Liver (tissue), 3 donors: ENCODE measurements around the gene ZSCAN1.

ENCODE experiments used
- ATF3 ChIP-seq: IDR thresholded peaks from 2 replicates; pipeline ENCODE4 v1.6.1; 2016; ENCODE audit warnings: antibody characterized with exemption
- EGR1 ChIP-seq, 2 donors: IDR thresholded peaks; 2 replicates each; pipeline ENCODE4 v1.6.1; 2016 to 2018; ENCODE audit warnings: antibody characterized with exemption in 2 of 2, low read depth in 2 of 2
- GABPA ChIP-seq, 2 donors: IDR thresholded peaks in 1 of 2; conservative IDR thresholded peaks in 1 of 2; 2 replicates each; pipeline ENCODE4 v1.6.1; 2016; ENCODE audit warnings: antibody characterized with exemption in 2 of 2, mild to moderate bottlenecking in 1 of 2, moderate library complexity in 1 of 2
- HNF4G ChIP-seq: IDR thresholded peaks from 2 replicates; pipeline ENCODE4 v1.6.1; 2016; ENCODE audit warnings: antibody characterized with exemption
- JUND ChIP-seq, 2 donors: IDR thresholded peaks; 2 replicates each; pipeline ENCODE4 v1.6.1; 2016; ENCODE audit warnings: antibody characterized with exemption in 2 of 2
- MAX ChIP-seq: IDR thresholded peaks from 2 replicates; pipeline ENCODE4 v1.6.1; 2016; ENCODE audit warnings: antibody characterized with exemption
- NR2F2 ChIP-seq: IDR thresholded peaks from 2 replicates; pipeline ENCODE4 v1.6.1; 2016; ENCODE audit warnings: antibody characterized with exemption
- SP1 ChIP-seq: IDR thresholded peaks from 2 replicates; pipeline ENCODE4 v1.6.1; 2018; ENCODE audit warnings: antibody characterized with exemption, mild to moderate bottlenecking
- ZBTB33 ChIP-seq: IDR thresholded peaks from 2 replicates; pipeline ENCODE4 v1.6.1; 2016; ENCODE audit warnings: antibody characterized with exemption
- TF ChIP-seq, protein P1 (sequence below): fragments of 150-350 bp; IDR thresholded peaks from 2 replicates; pipeline ENCODE4 v1.5.1; 2017; ENCODE audit warnings: improper control_type of control experiment, low read depth, low read length; ENCODE audit not compliant: missing input control
- TF ChIP-seq, protein P2 (sequence below): IDR thresholded peaks from 2 replicates; pipeline ENCODE4 v1.6.1; 2016; ENCODE audit warnings: antibody characterized with exemption, mild to moderate bottlenecking
- donor health status: healthy.
- donor health status: healthy.

DNA sequence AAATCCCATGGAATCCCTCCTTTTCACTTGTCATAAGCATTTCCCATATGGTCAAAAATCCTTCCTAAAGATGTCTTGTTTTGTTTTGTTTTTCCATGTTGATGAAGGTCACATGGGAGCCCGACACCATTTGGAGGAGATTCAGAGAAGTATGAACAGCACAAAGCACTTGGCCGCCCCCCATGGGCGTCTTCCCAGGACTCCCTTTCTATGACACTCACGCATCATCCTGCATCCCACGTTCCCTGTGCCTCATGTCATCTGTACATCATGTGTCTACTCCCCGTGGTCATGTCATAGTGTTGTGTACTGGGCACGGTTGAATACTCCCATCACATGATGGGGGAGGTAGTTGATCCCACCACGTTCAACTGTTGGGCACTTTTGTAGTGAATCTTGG, 2.0 kb downstream of the ZSCAN1 start:
- no peak for TF ChIP-seq NR2F2
- TF ChIP-seq GABPA (IDR thresholded peaks at IDR 0.05 in 1 of 2, conservative IDR thresholded peaks at IDR 0.05 in 1 of 2) = no peak
- TF ChIP-seq, protein P1, sequence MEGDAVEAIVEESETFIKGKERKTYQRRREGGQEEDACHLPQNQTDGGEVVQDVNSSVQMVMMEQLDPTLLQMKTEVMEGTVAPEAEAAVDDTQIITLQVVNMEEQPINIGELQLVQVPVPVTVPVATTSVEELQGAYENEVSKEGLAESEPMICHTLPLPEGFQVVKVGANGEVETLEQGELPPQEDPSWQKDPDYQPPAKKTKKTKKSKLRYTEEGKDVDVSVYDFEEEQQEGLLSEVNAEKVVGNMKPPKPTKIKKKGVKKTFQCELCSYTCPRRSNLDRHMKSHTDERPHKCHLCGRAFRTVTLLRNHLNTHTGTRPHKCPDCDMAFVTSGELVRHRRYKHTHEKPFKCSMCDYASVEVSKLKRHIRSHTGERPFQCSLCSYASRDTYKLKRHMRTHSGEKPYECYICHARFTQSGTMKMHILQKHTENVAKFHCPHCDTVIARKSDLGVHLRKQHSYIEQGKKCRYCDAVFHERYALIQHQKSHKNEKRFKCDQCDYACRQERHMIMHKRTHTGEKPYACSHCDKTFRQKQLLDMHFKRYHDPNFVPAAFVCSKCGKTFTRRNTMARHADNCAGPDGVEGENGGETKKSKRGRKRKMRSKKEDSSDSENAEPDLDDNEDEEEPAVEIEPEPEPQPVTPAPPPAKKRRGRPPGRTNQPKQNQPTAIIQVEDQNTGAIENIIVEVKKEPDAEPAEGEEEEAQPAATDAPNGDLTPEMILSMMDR = no peak
- no peak for TF ChIP-seq EGR1 (IDR thresholded peaks at IDR 0.05; ENCODE audit: low read depth in 2 of 2)
- no peak for TF ChIP-seq SP1
- TF ChIP-seq, protein P2, sequence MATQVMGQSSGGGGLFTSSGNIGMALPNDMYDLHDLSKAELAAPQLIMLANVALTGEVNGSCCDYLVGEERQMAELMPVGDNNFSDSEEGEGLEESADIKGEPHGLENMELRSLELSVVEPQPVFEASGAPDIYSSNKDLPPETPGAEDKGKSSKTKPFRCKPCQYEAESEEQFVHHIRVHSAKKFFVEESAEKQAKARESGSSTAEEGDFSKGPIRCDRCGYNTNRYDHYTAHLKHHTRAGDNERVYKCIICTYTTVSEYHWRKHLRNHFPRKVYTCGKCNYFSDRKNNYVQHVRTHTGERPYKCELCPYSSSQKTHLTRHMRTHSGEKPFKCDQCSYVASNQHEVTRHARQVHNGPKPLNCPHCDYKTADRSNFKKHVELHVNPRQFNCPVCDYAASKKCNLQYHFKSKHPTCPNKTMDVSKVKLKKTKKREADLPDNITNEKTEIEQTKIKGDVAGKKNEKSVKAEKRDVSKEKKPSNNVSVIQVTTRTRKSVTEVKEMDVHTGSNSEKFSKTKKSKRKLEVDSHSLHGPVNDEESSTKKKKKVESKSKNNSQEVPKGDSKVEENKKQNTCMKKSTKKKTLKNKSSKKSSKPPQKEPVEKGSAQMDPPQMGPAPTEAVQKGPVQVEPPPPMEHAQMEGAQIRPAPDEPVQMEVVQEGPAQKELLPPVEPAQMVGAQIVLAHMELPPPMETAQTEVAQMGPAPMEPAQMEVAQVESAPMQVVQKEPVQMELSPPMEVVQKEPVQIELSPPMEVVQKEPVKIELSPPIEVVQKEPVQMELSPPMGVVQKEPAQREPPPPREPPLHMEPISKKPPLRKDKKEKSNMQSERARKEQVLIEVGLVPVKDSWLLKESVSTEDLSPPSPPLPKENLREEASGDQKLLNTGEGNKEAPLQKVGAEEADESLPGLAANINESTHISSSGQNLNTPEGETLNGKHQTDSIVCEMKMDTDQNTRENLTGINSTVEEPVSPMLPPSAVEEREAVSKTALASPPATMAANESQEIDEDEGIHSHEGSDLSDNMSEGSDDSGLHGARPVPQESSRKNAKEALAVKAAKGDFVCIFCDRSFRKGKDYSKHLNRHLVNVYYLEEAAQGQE = no peak
- TF ChIP-seq HNF4G = no peak
- TF ChIP-seq JUND (IDR thresholded peaks at IDR 0.05) = no peak
- TF ChIP-seq ZBTB33 = no peak
- TF ChIP-seq ATF3 = no peak
- no peak for TF ChIP-seq MAX
